H9 (cell line): ENCODE measurements around the gene SOX15. TPM values are rescaled to one million over a fixed set of nuclear protein-coding genes. Genes with fewer than 3 reads are reported as not detected.

Experiments
- DNase-seq: peaks from one replicate; pipeline ENCODE4 v3.0.0-alpha.2; 2017
- H2AFZ ChIP-seq: one replicate; pipeline ENCODE4 v1.6.1; 2013; ENCODE audit warnings: mild to moderate bottlenecking, low read length, control low read depth, moderate library complexity
- H2AK5ac ChIP-seq: 2 replicates; pipeline ENCODE4 v1.6.1; 2013; ENCODE audit warnings: low read length, control low read depth, mixed read lengths; ENCODE audit not compliant: insufficient read length
- H2BK120ac ChIP-seq: one replicate; pipeline ENCODE4 v1.6.1; 2013; ENCODE audit warnings: low read depth, mild to moderate bottlenecking, low read length, control low read depth, inconsistent platforms; ENCODE audit not compliant: poor library complexity, severe bottlenecking
- H2BK12ac ChIP-seq: 2 replicates; pipeline ENCODE4 v1.6.1; 2013; ENCODE audit warnings: low read length, control low read depth, mixed read lengths, low read depth; ENCODE audit not compliant: insufficient read length
- H2BK15ac ChIP-seq: 2 replicates; pipeline ENCODE4 v1.6.1; 2013; ENCODE audit warnings: low read depth, low read length, control low read depth
- H2BK20ac ChIP-seq: one replicate; pipeline ENCODE4 v1.6.1; 2013; ENCODE audit warnings: low read depth, mild to moderate bottlenecking, low read length, control low read depth, inconsistent platforms; ENCODE audit not compliant: poor library complexity, severe bottlenecking
- H2BK5ac ChIP-seq: 2 replicates; pipeline ENCODE4 v1.6.1; 2013; ENCODE audit warnings: low read length, control low read depth, mixed read lengths; ENCODE audit not compliant: insufficient read length
- H3K14ac ChIP-seq: 2 replicates; pipeline ENCODE4 v1.6.1; 2013; ENCODE audit warnings: low read length, control low read depth; ENCODE audit not compliant: insufficient read depth
- H3K18ac ChIP-seq: 2 replicates; pipeline ENCODE4 v1.6.1; 2013; ENCODE audit warnings: low read depth, mild to moderate bottlenecking, mixed read lengths, low read length, control low read depth; ENCODE audit not compliant: insufficient read length
- H3K23ac ChIP-seq: 2 replicates; pipeline ENCODE4 v1.6.1; 2013; ENCODE audit warnings: low read length, control low read depth, mixed read lengths, low read depth; ENCODE audit not compliant: insufficient read length
- H3K23me2 ChIP-seq: 2 replicates; pipeline ENCODE4 v1.6.1; 2013; ENCODE audit warnings: low read depth, mild to moderate bottlenecking, mixed read lengths, low read length, control low read depth; ENCODE audit not compliant: insufficient read length, poor library complexity, severe bottlenecking
- H3K27ac ChIP-seq: 2 replicates; pipeline ENCODE4 v1.5.1; 2013; ENCODE audit warnings: low read length, control low read depth, mixed read lengths, low read depth; ENCODE audit not compliant: insufficient read length
- H3K27me3 ChIP-seq: 2 replicates; pipeline ENCODE4 v1.6.1; 2013; ENCODE audit warnings: low read length, control low read depth, inconsistent platforms; ENCODE audit not compliant: insufficient read depth
- H3K4ac ChIP-seq: 2 replicates; pipeline ENCODE4 v1.6.1; 2013; ENCODE audit warnings: low read depth, mild to moderate bottlenecking, control low read depth, inconsistent platforms, low read length, moderate library complexity
- H3K4me1 ChIP-seq: 2 replicates; pipeline ENCODE4 v1.6.1; 2013; ENCODE audit warnings: low read length, control low read depth, inconsistent platforms; ENCODE audit not compliant: insufficient read depth
- H3K4me2 ChIP-seq: 2 replicates; pipeline ENCODE4 v1.6.1; 2013; ENCODE audit warnings: low read length, control low read depth, mixed read lengths; ENCODE audit not compliant: insufficient read length, insufficient read depth
- H3K56ac ChIP-seq: 2 replicates; pipeline ENCODE4 v1.6.1; 2013; ENCODE audit warnings: low read depth, mild to moderate bottlenecking, mixed read lengths, low read length, control low read depth; ENCODE audit not compliant: insufficient read length
- H3K79me1 ChIP-seq: 2 replicates; pipeline ENCODE4 v1.6.1; 2013; ENCODE audit warnings: low read depth, mild to moderate bottlenecking, moderate library complexity, low read length, control low read depth, inconsistent platforms; ENCODE audit not compliant: insufficient read depth, poor library complexity, severe bottlenecking
- H3K79me2 ChIP-seq: 2 replicates; pipeline ENCODE4 v1.6.1; 2013; ENCODE audit warnings: low read length, control low read depth, inconsistent platforms; ENCODE audit not compliant: insufficient read depth
- H3K9ac ChIP-seq: 2 replicates; pipeline ENCODE4 v1.6.1; 2013; ENCODE audit warnings: low read length, control low read depth, mixed read lengths; ENCODE audit not compliant: insufficient read length; ENCODE audit errors: extremely low read depth
- H3K9me3 ChIP-seq: one replicate; pipeline ENCODE4 v1.6.1; 2013; ENCODE audit warnings: low read depth, low read length, inconsistent platforms; ENCODE audit not compliant: control insufficient read depth
- H3T11ph ChIP-seq: one replicate; pipeline ENCODE4 v1.6.1; 2013; ENCODE audit warnings: mild to moderate bottlenecking, low read length, control low read depth, inconsistent platforms
- H4K20me1 ChIP-seq: one replicate; pipeline ENCODE4 v1.6.1; 2013; ENCODE audit not compliant: control insufficient read depth, insufficient read length, insufficient read depth
- H4K5ac ChIP-seq: 2 replicates; pipeline ENCODE4 v1.6.1; 2013; ENCODE audit warnings: low read depth, mild to moderate bottlenecking, mixed read lengths, low read length, control low read depth; ENCODE audit not compliant: insufficient read length
- H4K8ac ChIP-seq: replicated peaks from 2 replicates; pipeline ENCODE4 v1.6.1; 2013; ENCODE audit warnings: low read length, control low read depth, mixed read lengths, low read depth; ENCODE audit not compliant: insufficient read length
- H4K91ac ChIP-seq: 2 replicates; pipeline ENCODE4 v1.6.1; 2013; ENCODE audit warnings: low read depth, mild to moderate bottlenecking, moderate library complexity, mixed read lengths, low read length, control low read depth; ENCODE audit not compliant: insufficient read length
- H3K27ac Mint-ChIP-seq, 3 experiments: 2 replicates in 2 of 3; 3 replicates in 1 of 3; pipeline ENCODE4 v1.8.0; 2020 to 2021; ENCODE audit warnings: mixed read lengths in 3 of 3, mild to moderate bottlenecking in 1 of 3, moderate library complexity in 1 of 3
- H3K27me3 Mint-ChIP-seq: 2 replicates; pipeline ENCODE4 v1.8.0; 2021; ENCODE audit warnings: low read depth, mild to moderate bottlenecking, moderate library complexity, mixed read lengths
- H3K36me3 Mint-ChIP-seq, 3 experiments: 2 replicates in 2 of 3; 3 replicates in 1 of 3; pipeline ENCODE4 v1.8.0; 2020 to 2021; ENCODE audit warnings: low read depth in 3 of 3, mixed read lengths in 3 of 3; ENCODE audit not compliant: insufficient read depth in 1 of 3
- H3K4me1 Mint-ChIP-seq, 2 experiments: 2 replicates each; pipeline ENCODE4 v1.8.0; 2020; ENCODE audit warnings: mixed read lengths in 2 of 2
- H3K4me3 Mint-ChIP-seq, 2 experiments: 2 replicates in 1 of 2; 3 replicates in 1 of 2; pipeline ENCODE4 v1.8.0; 2020 to 2021; ENCODE audit warnings: mild to moderate bottlenecking in 2 of 2, mixed read lengths in 2 of 2, moderate library complexity in 1 of 2
- H3K9me3 Mint-ChIP-seq, 2 experiments: 2 replicates in 1 of 2; 3 replicates in 1 of 2; pipeline ENCODE4 v1.8.0; 2020; ENCODE audit warnings: mild to moderate bottlenecking in 2 of 2, mixed read lengths in 2 of 2, moderate library complexity in 1 of 2
- CTCF ChIP-seq: fragments of 200-600 bp; sonication (generic); conservative IDR thresholded peaks from 3 replicates; pipeline ENCODE4 v1.8.0; 2021; ENCODE audit warnings: antibody characterized with exemption, mild to moderate bottlenecking
- WGBS: extraction: QIAGEN DNeasy Blood & Tissue Kit; methylation state at CpG from one replicate; pipeline ENCODE4 v1.1.7; 2013; ENCODE audit warnings: missing lambda C conversion rate, low lambda C conversion rate, mixed read lengths; ENCODE audit not compliant: insufficient read length; ENCODE audit errors: extremely low coverage; 5-methylcytosine and 5-hydroxymethylcytosine counted together
- total RNA-seq: library from RNA; stranded (reverse); gene quantifications from 2 replicates; pipeline ENCODE4 v1.2.1, GENCODE V29; 2021

SOX15 gene
- total RNA-seq, 1 experiment from 2014 or later, result 7.7 TPM

- Mint-ChIP-seq H3K9me3 (no peaks in the 10 kb centered on the region), H3K36me3 (peaks cover 27 to 62% (median 53%) of the 10 kb centered on the region in 3 experiments), H3K4me3 (peak overlapping the region in 1 of 2 experiments; percentile 48; a peak in 2 of 5 replicates), H3K27me3 (no peaks in the 10 kb centered on the region), H3K27ac (peak overlapping the region in 2 of 3 experiments; percentile 65 to 83; a peak in 2 of 7 replicates), H3K4me1 (peaks cover 25 to 56% of the 10 kb centered on the region in 2 experiments)
- no peak overlapping the region for H4K91ac ChIP-seq
- peak; percentile 89 for TF ChIP-seq CTCF
- H3K4ac ChIP-seq, result no peak overlapping the region; the same call in 1 of the 2 replicates
- no peaks in the 10 kb centered on the region; the same call in 1 of the 2 replicates for H3K4me1 ChIP-seq
- H3K4me2 ChIP-seq, result peak overlapping the region; percentile 91
- H3K56ac ChIP-seq, result peak overlapping the region; percentile 20
- peak overlapping the region; percentile 70 for H3K9ac ChIP-seq
- no peak overlapping the region for H2BK5ac ChIP-seq
- H3K23ac ChIP-seq, result no peak overlapping the region
- no peaks in the 10 kb centered on the region for H3K79me2 ChIP-seq
- H2AK5ac ChIP-seq, result no peak overlapping the region
- no peak overlapping the region for H4K8ac ChIP-seq
- no peak overlapping the region for H4K5ac ChIP-seq
- H2AFZ ChIP-seq, result no peak overlapping the region
- H3K18ac ChIP-seq, result peak overlapping the region; percentile 34
- H3K27me3 ChIP-seq, result no peaks in the 10 kb centered on the region
- no peaks in the 10 kb centered on the region for H3K9me3 ChIP-seq
- peak; percentile 93 for DNase-seq
- peak overlapping the region; percentile 87 for H2BK15ac ChIP-seq
- peaks cover 10% of the 10 kb centered on the region for H3K23me2 ChIP-seq
- WGBS, result no CpG with 5 or more reads among the region's 56 CpGs
- no peak overlapping the region for H2BK12ac ChIP-seq
- peak overlapping the region; percentile 89 for H3K14ac ChIP-seq
- no peaks in the 10 kb centered on the region for H4K20me1 ChIP-seq
- H2BK20ac ChIP-seq, result no peak overlapping the region
- H3T11ph ChIP-seq, result no peak overlapping the region
- no peak overlapping the region for H2BK120ac ChIP-seq
- no peak overlapping the region for H3K27ac ChIP-seq
- H3K79me1 ChIP-seq, result no peaks in the 10 kb centered on the region
Observed at GRCh38 chr17:7589204-7589868, 558 bp downstream of the SOX15 start.
